Stimulated activated CD4-positive, alpha-beta T cell treated with anti-CD3 and anti-CD28 coated beads, Interleukin-1b, Interleukin-23, amount 100 ng/mL, for 24 hours (primary cell): ENCODE results near the gene ZCCHC14.

Source experiments
- DNase-seq, 4 experiments: peaks; one replicate each; pipeline ENCODE4 v3.0.0-alpha.2; 2020; ENCODE audit warnings: low read depth in 4 of 4, low spot score in 1 of 4

The ZCCHC14 gene

GRCh38 chr16:87492721-87493607 lies at the start of gene ZCCHC14:
Gene ZCCHC14 (minus strand): TSS chr16:87493024. CDS start chr16:87492238, 786 bp downstream.
- DNase-seq = peak; percentile 96 to 99 (median 98)

DNA sequence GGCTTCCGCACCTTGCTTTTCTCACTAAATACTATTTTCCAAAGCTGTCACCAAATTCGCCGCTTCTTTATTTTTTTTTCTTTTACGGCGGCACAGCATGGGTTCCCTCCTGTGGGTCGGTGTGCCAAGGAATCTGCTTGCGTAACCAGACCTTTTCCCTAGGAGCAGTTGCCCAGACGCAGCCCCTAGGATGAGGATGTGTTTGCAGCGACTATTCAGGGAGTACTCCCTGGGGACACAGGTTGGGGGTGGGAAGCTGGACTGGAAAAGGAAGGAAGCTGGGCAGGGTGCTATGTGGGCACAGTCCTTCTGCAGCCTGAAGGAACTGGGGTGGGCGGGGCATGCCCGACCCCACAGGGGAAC lies 49.0 kb upstream of the ZCCHC14 start:
- no peak for DNase-seq

DNA sequence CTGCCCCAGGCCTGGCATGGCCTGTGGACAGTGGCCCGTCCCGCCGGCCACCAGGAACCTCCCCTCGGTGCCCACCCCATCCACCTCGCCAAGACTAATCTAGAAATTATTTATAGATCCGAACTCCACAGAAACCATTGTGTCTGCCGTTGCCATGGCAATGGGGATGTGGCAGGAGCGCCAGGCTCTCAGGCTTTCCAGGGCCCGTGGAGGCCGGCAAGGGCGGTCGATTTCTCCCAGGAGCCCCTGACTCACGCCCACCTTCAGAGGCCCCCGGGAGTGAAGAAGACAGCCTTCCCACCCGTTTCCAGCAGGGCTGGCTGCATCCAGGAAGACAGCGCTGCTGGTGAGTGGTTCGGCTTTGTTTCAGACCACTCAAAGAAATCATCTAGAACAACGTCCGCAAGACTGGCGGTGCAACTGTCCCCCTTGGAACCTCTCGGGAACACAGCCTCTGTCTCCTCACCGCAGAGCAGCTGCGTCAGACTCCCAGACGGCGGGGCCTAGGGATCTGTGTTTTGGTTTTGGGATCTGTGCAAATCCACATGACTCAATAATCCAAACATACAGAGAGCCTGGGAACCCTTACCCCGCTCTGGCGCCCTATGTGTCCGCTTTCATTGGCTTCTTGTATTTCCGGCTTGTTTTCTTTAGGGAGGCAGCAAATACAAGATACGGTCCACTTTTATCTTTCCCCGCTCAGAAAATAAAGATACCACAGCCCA lies 48.5 kb upstream of the ZCCHC14 start:
- DNase-seq = no peak

DNA sequence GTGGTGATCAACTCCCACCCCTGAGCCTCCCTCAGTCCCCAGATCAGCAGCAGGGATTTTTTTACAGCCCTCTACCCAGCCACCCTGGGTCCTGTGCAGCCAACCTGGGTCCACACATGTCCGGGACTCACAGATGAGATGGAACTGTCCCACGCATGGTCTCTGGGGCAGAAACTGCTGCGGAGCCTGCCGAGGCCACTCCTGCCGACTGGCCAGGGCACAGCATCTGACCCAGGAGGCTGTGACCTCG lies 48.0 kb upstream of the ZCCHC14 start:
- no peak for DNase-seq

DNA sequence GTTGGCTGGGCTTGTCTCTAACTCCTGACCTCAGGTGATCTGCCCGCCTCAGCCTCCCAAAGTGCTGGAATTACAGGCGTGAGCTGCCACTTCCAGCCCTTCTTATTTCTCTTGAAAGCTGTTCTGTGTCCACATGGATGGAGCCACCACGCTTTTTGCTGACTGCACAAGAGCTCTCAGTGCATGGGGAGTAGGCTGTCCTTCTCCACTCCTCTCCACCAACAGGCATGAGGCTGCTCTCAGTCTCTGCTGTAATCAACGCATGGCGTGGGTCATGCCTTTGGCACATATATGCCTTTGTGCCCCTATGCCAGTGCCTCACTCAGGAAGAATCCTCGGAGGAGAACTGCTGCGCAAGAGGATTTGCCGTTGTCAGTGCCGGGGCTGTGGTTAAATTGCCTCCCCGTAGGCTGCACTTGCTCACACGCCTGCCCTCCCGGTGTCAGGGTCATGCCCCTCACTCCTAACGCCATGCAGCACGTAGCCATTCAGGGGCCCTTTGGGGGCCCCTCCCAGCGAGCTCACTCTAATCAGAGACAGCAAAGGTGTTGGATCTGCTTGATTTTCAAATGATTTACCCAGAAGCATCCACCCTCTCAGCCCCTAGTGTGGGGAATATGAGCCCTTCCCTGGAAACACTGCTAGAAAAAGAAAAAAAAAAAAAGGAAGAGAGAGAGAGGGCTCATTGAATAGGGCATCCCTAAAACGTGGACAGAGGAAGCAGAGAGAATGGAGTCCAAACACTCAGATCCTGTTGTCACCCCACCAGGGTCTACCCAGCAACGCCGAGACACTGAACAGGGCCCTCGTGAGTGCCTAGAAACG lies 47.5 kb upstream of the ZCCHC14 start:
- no peak for DNase-seq

DNA sequence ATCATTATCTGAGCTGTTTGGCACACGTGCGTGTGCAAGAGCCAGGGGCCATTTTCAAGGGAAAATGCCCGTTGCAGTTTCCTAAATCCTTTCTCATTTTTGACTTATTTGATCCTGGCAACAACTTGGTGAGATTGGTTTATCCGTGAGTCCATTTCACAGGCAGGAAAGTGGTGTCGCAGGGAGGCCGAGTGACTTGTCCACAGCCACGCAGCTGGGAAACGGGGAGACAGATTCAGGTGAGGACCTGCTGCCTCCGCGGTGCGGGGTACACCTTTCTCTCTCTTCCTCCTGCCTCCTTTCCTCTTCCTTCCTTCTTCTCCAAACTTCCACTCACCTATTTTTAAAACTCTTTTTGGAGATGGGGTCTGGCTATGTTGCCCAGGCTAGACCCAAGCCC lies 46.3 kb upstream of the ZCCHC14 start:
- no peak for DNase-seq

DNA sequence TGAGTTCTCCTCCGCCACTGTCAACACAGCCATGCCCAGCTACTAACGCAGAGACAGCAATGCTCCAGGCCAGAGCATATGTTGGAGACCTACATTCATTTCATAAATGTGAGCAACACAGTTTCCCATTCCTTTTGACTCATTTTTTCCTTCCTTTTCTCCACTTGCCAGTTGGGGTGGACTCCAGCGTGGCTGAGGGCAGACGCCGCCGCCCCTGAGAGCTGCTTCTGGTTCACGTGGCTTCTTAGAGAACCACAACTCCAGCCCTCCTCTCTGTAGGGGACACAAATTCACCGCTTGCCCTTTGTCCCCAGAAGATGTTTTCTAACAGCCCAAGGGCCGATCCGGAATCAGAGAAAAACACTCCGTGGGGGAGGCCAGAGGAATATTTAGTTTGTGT lies 45.8 kb upstream of the ZCCHC14 start:
- DNase-seq = no peak

- DNase-seq = no peak
These were observed 45.3 kb upstream of the ZCCHC14 start for GRCh38 chr16:87538160-87538559.

GRCh38 chr16:87536795-87537142 lies 43.9 kb upstream of the ZCCHC14 start:
- DNase-seq = no peak

DNA sequence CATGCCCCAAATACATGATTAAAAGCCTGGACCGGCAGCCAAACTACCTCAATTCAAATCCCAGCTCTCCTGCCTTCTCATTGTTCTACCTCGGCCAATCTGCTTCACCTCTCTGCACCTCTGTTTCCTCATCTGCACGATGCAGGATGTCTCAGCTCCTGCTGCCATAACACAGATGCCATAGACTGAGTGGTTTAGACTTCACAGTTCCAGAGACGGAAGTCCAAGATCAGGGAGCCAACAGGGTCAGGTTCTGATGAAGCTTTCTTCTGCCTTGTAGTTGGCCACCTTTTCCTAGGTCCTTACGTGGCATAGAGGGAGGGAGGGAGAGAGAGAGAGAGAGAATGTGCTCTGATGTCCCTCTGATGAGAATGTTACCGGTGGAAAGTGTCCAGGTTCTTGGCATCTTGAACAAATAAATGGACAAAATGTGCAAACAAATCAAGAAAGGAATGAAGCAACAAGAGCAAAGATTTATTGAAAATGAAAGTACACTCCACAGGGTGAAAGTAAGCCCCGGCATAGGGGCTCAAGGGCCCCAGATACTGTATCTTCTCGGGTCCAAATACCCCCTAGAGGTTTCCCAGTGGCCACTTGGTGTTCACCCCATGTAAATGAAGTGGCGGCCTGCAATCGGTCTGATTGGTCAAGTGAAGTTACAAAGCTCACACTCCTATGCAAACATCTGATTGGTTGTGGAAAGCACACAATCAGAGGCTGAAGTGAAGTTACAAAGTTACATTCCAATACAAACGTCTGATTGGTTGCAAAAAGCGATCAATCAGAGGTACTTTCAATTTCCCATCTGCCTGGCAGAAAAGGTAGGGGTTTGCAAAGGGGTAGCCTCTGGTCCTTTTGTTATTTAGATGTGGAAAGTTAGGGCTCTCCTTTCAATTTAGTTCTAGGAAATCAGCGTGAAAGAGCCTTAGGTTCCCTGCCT lies 43.3 kb upstream of the ZCCHC14 start:
- no peak for DNase-seq

- no peak for DNase-seq
These were observed 42.6 kb upstream of the ZCCHC14 start for GRCh38 chr16:87535457-87535854.

DNA sequence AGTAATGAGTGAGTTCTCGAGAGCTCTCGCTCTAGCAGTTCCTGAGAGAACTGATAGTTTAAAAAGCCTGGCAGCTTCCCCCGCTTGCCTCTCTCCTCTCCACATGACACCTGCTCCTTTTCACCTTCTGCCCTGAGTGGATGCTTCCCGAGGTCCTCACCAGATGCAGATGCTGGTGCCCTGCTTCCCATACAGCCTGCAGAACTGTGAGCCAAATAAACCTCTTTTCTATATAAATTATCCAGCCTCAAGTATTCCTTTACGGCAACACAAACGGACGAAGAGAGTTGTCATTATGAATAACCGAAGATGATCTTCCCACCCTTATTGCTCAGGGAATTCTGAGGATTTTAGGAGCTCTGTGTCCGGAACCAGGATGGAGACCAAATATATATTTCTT lies 41.9 kb upstream of the ZCCHC14 start:
- no peak for DNase-seq

- no peak for DNase-seq
These were observed 41.3 kb upstream of the ZCCHC14 start for GRCh38 chr16:87534030-87534653.

- no peak for DNase-seq
These were observed 40.2 kb upstream of the ZCCHC14 start for GRCh38 chr16:87533061-87533460.

DNA sequence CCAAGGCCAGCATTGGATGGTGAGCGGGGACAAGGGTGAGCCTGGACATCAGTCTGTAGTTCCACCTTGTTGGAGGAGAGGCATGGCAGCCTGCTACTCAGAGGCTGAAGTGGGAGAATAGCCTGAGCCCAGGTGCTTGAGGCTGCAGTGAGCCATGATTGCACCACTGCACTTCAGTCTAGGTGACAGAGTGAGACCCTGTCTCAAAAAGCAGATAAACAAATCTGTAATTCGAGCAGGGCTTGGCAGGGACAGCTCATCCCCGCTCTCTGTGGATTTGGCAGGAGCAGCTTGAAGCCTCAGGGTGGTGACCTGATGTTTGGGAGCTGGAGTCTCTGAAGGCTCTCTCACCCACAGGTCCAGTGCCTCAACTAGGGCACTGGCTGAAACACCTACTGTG lies 38.6 kb upstream of the ZCCHC14 start:
- DNase-seq = no peak

GRCh38 chr16:87528690-87529579 lies 36.1 kb upstream of the ZCCHC14 start:
- DNase-seq = no peak

DNA sequence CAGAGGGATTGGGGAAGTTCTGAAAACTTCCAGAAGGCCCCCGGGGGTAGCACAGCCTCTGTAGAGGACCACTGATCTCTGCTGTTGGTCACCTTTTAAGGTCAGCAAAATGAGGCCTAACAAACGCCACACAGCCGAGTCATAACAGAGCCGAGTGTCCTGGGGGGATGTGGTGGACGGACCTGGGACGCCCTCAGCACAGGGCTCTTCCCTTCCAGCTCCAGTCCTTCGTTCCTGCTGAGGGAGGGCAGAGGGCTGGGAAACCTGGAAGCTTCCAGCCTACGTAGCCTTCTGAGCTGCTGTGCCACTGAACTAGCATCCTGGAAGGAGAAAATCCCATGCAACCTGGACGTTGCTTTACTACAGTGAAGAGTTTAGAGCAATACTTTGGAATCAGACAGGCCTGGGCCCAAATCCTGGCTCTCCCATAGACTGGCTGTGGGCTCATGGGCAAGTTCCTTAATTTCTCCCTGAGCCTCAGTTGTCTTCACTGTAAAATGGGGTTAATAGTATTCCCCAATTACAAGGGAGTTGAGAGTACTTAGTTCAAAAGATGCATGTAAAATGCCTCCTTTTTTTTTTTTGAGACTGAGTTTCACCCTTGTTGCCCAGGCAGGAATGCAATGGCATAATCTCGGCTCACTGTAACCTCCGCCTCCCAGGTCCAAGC lies 34.4 kb upstream of the ZCCHC14 start:
- DNase-seq = no peak

GRCh38 chr16:87526238-87526947 lies 33.6 kb upstream of the ZCCHC14 start:
- DNase-seq = no peak
